ENCODE measurements around the gene TAF10.

- TF ChIP-seq, protein P1, sequence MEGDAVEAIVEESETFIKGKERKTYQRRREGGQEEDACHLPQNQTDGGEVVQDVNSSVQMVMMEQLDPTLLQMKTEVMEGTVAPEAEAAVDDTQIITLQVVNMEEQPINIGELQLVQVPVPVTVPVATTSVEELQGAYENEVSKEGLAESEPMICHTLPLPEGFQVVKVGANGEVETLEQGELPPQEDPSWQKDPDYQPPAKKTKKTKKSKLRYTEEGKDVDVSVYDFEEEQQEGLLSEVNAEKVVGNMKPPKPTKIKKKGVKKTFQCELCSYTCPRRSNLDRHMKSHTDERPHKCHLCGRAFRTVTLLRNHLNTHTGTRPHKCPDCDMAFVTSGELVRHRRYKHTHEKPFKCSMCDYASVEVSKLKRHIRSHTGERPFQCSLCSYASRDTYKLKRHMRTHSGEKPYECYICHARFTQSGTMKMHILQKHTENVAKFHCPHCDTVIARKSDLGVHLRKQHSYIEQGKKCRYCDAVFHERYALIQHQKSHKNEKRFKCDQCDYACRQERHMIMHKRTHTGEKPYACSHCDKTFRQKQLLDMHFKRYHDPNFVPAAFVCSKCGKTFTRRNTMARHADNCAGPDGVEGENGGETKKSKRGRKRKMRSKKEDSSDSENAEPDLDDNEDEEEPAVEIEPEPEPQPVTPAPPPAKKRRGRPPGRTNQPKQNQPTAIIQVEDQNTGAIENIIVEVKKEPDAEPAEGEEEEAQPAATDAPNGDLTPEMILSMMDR (IDR thresholded peaks at IDR 0.05): no peak
- no peak for TF ChIP-seq POLR2A (IDR thresholded peaks at IDR 0.05)
Observed at GRCh38 chr11:6629573-6629891, 17.5 kb upstream of the TAF10 start.

All from right lobe of liver (tissue), 4 donors.